GM21529 (cell line): ENCODE data around the gene FAS.
"Not testable (repeated sequence)": the region's sequence is repeated elsewhere in the genome, so short reads cannot be mapped to it uniquely, and the experiment has no call there.

Experiments
- ATAC-seq: cut with Tn5 transposase; IDR thresholded peaks from one replicate; pipeline ENCODE4 v1.9.1; 2021; ENCODE audit not compliant: unreplicated experiment

The FAS gene

GRCh38 chr10:88991899-88992320 is 1.3 kb downstream of the FAS start:
- ATAC-seq = no peak

DNA sequence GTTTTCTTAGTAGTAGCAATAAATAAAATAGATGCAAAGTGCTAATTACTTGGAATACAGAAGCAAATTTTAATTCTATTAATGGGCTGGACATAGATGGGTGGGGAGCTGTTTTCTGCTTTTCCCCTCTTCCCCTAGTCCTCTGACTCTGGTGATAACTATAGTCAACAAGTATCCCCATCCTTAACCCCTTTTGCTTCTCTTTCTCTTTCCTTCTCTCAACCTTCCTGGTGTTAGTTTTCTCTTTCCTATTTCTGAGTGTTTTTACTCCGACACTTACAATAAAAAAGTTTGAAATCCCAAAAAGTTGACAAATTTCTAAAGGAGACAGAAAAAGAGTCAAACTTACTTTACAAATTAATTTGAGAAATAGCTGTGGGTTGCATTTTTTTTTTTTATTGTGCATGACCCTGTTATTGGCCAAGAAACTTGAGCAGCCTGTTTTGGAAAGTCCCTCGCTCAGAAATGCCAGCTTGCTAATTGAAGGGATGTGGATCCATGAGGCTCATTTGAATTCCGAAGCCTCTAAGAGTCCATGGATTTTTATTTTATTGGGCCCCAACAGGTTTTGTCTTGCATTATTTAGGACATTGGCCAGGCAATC is 2.4 kb downstream of the FAS start:
- ATAC-seq = no peak

DNA sequence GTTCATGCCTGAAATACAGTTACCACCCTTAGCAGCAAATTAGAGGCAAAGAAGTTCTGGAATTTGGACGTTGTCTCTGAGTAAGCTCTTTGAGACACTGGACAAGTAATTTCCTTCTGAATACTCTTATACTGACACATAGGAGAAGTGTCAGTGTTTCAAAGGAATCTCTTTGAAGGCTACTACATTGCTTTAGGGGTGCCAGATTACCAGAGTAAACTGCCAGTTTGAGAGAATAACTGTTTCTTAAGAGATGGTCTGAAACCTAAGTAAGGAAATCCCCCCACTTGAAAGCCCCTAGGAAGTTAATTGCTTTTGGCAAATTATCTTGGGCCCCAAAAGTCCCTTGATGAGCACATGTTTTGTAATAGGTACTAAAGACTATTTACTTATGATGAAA is 3.4 kb downstream of the FAS start:
- ATAC-seq = no peak

- no peak for ATAC-seq
Measured at GRCh38 chr10:88995156-88995876, 4.7 kb downstream of the FAS start.

- ATAC-seq = peak; percentile 55
Measured at GRCh38 chr10:88996927-88997326, 6.3 kb downstream of the FAS start.

GRCh38 chr10:88999625-89000024 is 9.0 kb downstream of the FAS start:
- ATAC-seq = no peak

DNA sequence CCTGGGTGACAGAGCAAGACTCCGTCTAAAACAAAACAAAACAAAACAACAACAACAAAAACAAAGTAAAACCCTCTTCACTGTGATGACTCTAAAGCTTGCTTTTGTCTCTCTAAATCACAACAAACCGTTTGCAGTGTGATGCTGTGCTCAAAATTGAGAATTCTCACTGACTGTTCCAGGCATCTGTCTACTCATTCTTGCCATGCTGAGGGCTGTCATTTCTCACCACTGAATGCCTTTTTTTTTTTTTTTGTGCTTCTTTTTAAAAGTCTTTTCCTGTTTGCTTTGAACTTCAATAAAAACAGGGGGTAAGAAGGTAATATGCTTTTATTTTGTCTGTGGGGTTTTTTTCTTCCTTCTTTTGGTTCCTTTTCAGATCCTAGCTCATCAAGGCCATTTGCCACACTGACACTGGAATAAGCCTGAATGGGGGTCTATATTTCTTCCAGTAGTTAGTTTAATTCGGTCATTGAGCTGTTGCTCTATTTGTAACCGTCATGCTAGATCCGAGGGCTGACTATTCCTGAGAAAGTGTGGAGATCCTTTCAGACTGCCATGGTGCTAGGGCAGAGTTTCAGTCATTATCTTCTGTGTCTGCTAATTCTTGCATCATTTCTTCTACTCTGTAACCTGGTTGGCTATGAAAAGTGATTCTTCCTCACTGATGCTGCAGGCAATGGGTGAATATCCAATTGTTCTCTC is 10.6 kb downstream of the FAS start:
- ATAC-seq = peak; percentile 29

- no peak for ATAC-seq
Measured at GRCh38 chr10:89001729-89002072, 11.1 kb downstream of the FAS start.

- ATAC-seq = no peak
Measured at GRCh38 chr10:89002226-89002978, 11.8 kb downstream of the FAS start.

DNA sequence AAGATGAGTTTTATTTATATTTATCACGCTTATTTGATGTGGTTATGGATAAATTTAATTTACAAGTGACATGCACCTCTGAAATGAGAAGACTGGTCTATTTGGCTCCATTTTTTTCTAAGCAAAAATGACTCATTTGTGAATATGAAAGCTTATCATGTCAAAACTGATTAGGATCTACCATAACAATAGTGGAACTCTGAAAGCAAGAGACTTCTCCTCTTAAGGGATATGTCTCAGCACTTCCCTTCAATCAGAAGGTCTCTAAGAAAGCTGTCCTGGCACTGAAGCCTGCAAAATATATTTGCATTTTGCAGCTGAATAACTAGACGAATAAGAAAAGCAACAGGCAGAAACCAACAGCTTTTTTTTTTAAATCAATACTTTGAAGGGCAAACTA is 12.7 kb downstream of the FAS start:
- no peak for ATAC-seq

- no peak for ATAC-seq
Measured at GRCh38 chr10:89007129-89007893, 16.7 kb downstream of the FAS start.

DNA sequence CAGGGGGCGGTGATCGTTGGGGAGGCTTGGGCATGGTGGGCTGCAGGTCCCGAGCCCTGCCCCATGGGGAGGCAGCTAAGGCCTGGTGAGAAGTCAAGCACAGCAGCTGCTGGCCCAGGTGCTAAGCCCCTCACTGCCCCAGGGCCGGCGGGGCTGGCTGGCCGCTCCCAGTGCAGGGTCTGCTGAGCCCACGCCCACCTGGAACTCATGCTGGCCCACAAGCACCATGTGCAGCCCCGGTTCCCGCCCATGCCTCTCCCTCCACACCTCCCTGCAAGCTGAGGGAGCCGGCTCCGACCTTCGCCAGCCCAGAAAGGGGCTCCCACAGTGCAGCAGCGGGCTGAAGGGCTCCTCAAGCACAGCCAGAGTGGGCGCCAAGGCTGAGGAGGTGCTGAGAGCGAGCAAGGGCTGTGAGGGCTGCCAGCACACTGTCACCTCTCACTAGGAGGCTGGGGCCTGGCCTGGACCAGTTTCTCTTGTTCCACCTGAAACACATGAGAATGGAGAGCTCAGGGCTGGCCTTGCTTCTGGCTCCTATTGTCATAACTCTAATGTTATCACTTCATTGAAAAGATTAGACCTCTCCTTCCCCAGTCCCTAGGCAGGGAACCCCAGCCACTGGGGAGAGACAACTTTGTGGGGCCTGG is 28.2 kb downstream of the FAS start:
- ATAC-seq = not testable (repeated sequence)

- no peak for ATAC-seq
Measured at GRCh38 chr10:89019569-89020327, 29.1 kb downstream of the FAS start.

GRCh38 chr10:89021526-89021925 is 30.9 kb downstream of the FAS start:
- ATAC-seq = not testable (repeated sequence)

GRCh38 chr10:89022734-89023133 is 32.1 kb downstream of the FAS start:
- ATAC-seq = no peak

GRCh38 chr10:89025453-89025852 is 34.9 kb downstream of the FAS start:
- no peak for ATAC-seq

DNA sequence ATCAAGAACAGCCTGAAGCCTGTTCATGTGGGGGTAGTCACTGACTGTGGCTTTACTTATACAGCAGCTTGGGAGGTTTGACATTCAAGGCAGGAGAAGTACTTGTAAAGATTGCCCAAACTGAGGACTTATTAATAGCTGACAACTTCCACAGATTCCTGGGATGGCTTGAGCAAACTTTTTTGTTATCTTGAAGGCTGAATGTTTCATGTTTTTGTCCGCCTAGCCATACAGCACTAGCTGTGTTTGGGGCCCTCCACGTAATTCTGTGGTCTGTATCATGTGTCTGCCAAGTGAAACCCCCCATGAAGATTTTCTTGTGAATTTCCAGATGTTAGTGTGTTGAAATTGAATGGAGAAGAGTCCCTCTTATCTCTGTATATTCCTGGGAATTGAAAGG is 38.6 kb downstream of the FAS start:
- no peak for ATAC-seq

DNA sequence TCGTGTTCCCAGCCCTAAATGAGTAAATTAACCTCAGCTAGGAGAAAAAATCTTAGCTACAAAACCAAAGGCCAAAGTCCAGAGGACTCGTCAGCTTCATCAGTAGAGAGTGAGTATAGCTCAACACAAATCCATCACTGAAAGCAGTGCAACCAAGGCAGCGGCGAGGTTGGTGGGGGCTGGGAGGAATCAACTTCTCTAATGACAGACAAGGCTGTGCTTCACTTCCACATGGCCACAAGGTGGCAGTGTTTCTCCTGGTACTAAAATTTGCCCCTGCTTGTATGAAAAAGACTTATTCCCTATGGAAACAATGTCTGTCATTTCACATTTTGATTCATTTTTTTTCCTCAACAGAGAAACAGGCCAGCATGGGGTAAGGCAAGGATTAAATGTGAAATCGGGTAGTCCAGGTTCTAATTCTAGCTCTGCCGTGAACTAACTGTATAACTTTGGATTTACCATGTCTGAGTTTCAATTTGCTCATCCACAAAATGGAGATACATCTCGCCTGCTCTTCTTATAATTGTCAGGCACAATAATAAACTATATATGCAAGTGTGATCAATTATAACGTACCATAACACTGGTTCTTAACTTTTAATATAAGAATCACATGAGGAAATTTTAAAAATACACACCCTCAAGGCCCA is 39.3 kb downstream of the FAS start:
- no peak for ATAC-seq

DNA sequence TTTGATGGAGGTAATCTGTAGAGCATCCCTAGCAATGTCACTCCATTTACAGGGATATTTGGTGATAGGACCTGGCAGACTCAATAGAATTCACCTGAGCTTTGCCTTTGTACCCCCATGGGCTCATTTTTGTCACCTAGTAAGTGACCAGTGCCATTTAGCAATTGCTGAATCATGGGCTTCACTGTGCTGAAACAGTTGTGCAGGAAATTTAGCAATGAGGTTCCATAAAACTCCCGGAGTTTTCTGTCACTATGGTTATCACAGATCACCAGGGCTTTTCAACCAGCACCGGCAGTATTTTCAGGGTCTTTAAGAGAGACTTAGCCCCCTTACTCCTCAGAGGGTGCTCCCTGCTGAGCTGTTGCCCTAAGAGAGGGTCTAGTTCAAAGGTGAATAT is 40.2 kb downstream of the FAS start:
- ATAC-seq = no peak
